Activated naive CD4-positive, alpha-beta T cell treated with anti-CD3 and anti-CD28 coated beads, Interleukin-2, amount 50 U/mL, for 16 hours (primary cell): Measurements from ENCODE around the gene CIAO3.
"Not testable (repeated sequence)": the region's sequence is repeated elsewhere in the genome, so short reads cannot be mapped to it uniquely, and the experiment has no call there.

Experiments used
- DNase-seq: peaks from one replicate; pipeline ENCODE4 v3.0.0-alpha.2; 2020

The CIAO3 gene

GRCh38 chr16:740764-741505 is at the start of gene CIAO3:
Gene CIAO3 (minus strand): TSS chr16:740997. CDS start chr16:740985, 12 bp downstream.
- peak; percentile 88 for DNase-seq

GRCh38 chr16:790086-790485 is 49.3 kb upstream of the CIAO3 start:
- no peak for DNase-seq

GRCh38 chr16:789191-789850 is 48.5 kb upstream of the CIAO3 start:
- DNase-seq = no peak

GRCh38 chr16:788399-789126 is 47.8 kb upstream of the CIAO3 start, which contains the start of gene CHTF18:
Gene CHTF18 (plus strand): TSS chr16:788620. CDS start chr16:788685, 65 bp downstream.
- DNase-seq = peak; percentile 93

- DNase-seq = no peak
These were observed 47.2 kb upstream of the CIAO3 start, which contains the start of gene RPUSD1 for GRCh38 chr16:787978-788398. Gene RPUSD1 (minus strand): TSS chr16:788381. CDS start chr16:787737, 644 bp downstream.

GRCh38 chr16:787321-787966 is 46.6 kb upstream of the CIAO3 start:
- no peak for DNase-seq

GRCh38 chr16:785563-786535 is 45.1 kb upstream of the CIAO3 start:
- DNase-seq = peak; percentile 77

GRCh38 chr16:784431-784830 is 43.6 kb upstream of the CIAO3 start:
- DNase-seq = no peak

GRCh38 chr16:783404-784161 is 42.8 kb upstream of the CIAO3 start:
- no peak for DNase-seq

- DNase-seq = no peak
These were observed 42.1 kb upstream of the CIAO3 start for GRCh38 chr16:782766-783403.

- DNase-seq = no peak
These were observed 41.5 kb upstream of the CIAO3 start for GRCh38 chr16:782258-782657.

- no peak for DNase-seq
These were observed 40.7 kb upstream of the CIAO3 start for GRCh38 chr16:781346-782010.

- DNase-seq = no peak
These were observed 39.5 kb upstream of the CIAO3 start for GRCh38 chr16:780296-780695.

GRCh38 chr16:779561-779960 is 38.8 kb upstream of the CIAO3 start:
- no peak for DNase-seq

- no peak for DNase-seq
These were observed 38.2 kb upstream of the CIAO3 start for GRCh38 chr16:778909-779527.

GRCh38 chr16:778447-778846 is 37.6 kb upstream of the CIAO3 start:
- DNase-seq = no peak

- DNase-seq = no peak
These were observed 37.0 kb upstream of the CIAO3 start for GRCh38 chr16:777826-778225.

GRCh38 chr16:776824-777223 is 36.0 kb upstream of the CIAO3 start:
- DNase-seq = no peak

GRCh38 chr16:776298-776697 is 35.5 kb upstream of the CIAO3 start:
- not testable (repeated sequence) for DNase-seq
